ENCODE results near the gene GCK.

Gene GCK

DNA sequence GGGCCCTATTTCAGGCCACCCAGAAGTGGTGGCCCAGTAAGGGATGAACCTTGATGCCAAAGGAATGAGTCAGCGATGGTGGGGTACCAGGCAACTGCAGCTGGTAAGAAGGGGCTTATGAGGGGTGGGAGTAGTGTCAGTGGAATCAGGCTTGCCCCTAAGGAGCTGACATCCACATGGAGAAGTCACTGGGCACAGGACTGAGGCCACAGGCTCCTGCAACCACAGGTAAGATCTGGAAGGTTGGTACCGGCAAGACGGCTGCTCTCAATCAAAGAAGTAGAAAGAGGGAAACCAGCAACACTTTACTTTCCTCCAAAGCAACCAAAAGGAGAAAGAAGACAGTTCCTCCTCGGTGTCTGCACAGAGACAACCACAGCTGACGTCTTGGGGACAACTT, 2.5 kb downstream of the GCK start:
- Histone ChIP-seq H3K27me3 (replicated peaks) (no peaks in the 10 kb centered on the region), H3K36me3 (replicated peaks) (no peaks in the 10 kb centered on the region), H3K4me3 (ENCODE audit: low read depth, low read length) (no peak overlapping the region), H3K27ac (no peak overlapping the region)
- TF ChIP-seq, protein P1, sequence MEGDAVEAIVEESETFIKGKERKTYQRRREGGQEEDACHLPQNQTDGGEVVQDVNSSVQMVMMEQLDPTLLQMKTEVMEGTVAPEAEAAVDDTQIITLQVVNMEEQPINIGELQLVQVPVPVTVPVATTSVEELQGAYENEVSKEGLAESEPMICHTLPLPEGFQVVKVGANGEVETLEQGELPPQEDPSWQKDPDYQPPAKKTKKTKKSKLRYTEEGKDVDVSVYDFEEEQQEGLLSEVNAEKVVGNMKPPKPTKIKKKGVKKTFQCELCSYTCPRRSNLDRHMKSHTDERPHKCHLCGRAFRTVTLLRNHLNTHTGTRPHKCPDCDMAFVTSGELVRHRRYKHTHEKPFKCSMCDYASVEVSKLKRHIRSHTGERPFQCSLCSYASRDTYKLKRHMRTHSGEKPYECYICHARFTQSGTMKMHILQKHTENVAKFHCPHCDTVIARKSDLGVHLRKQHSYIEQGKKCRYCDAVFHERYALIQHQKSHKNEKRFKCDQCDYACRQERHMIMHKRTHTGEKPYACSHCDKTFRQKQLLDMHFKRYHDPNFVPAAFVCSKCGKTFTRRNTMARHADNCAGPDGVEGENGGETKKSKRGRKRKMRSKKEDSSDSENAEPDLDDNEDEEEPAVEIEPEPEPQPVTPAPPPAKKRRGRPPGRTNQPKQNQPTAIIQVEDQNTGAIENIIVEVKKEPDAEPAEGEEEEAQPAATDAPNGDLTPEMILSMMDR (IDR thresholded peaks at IDR 0.05; ENCODE audit: low read depth, low read length, missing control alignments): no peak
- in situ Hi-C loops (cut with HindIII; ENCODE audit: low pct_ligation_motif_present, low sequenced_read_pairs): no loop called here
- DNase-seq: no peak

DNA sequence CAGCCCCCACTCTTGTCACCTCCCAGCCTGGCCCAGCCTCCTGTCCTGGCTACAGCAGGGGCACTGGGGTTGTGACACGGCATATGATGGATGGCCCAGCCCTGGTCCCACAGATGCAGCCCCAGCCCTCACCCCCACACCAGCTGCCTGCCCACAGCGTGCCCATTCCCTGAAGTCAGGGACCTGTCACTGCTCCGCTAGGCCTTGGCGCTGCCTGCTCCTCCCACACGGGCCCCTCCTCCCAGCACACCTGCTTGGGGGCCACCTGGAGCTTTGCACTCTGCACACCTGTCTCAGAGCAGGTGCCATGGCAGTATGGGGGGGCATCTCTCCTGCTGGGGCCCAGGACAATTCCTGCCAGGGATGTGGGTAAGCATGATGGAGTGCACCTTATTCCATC, 3.5 kb downstream of the GCK start:
- Histone ChIP-seq H3K27ac (no peak overlapping the region), H3K27me3 (replicated peaks) (no peaks in the 10 kb centered on the region), H3K4me3 (ENCODE audit: low read depth, low read length) (no peak overlapping the region), H3K36me3 (replicated peaks) (no peaks in the 10 kb centered on the region)
- DNase-seq: no peak
- TF ChIP-seq, protein P1 (IDR thresholded peaks at IDR 0.05; ENCODE audit: low read depth, low read length, missing control alignments): no peak
- in situ Hi-C loops (cut with HindIII; ENCODE audit: low pct_ligation_motif_present, low sequenced_read_pairs): no loop called here

DNA sequence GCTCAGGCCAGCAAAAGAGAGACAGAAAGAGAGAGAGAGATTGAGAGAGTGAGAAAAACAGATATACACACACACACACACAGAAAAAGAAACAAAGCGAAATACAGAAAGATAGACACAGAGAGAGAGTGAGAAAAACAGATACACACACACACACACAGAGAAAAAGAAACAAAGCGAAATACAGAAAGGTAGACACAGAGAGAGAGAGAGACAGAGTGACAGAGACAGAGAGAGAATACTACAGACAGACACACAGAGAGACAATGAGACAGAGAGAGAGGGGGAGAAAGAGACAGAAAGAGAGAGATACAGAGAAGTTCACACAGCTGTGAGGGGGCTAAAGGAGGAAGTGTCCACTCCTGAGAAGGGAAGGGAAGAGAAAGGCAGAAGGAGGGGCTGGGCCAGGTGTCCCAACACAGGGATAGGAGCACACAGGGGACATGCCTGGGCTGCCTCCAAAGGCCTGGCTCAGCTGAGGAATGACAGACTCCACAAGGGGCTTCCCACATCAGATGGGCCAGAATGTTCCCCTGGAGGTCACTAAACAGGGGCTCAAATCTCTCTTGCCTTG, 4.3 kb downstream of the GCK start:
- Histone ChIP-seq H3K4me3 (ENCODE audit: low read depth, low read length) (no peak overlapping the region), H3K27ac (no peak overlapping the region), H3K27me3 (replicated peaks) (no peaks in the 10 kb centered on the region), H3K36me3 (replicated peaks) (no peaks in the 10 kb centered on the region)
- no peak for DNase-seq
- in situ Hi-C loops (cut with HindIII; ENCODE audit: low pct_ligation_motif_present, low sequenced_read_pairs): no loop called here
- TF ChIP-seq, protein P1 (IDR thresholded peaks at IDR 0.05; ENCODE audit: low read depth, low read length, missing control alignments): no peak

DNA sequence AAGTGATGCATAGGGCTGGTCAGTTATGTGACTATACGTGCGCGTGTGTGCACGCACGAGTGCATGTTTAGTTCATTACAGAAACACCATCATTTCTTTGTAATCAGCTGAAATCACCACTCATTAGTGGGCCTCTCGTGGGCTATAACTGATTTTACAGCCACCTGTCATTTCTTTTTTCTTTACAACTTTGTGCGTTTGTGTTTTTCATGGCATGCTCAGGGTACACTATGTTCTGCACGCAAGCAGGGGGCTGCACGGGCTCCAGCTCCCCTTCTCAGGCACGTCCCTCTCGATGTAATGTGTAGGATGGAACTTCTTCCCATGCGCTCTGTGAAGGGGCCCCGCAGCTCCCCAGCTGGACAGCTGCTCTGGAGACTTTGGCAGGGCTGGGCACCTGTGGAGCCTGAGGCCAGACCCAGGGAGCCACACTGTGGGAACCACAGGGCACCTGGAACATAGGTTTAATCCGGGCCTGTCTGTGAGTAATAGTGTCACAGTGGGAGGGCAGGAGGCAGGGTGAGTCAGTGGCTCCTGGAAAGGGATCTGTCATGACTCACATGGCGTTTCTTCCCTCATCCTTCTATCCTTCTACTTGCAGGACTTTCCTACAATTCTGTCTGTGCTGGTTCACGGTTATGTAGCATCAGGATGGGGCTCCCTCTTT, 4.9 kb downstream of the GCK start:
- in situ Hi-C loops (cut with HindIII; ENCODE audit: low pct_ligation_motif_present, low sequenced_read_pairs): no loop called here
- no peaks in the 10 kb centered on the region for H3K36me3 ChIP-seq (replicated peaks)
- H3K27me3 ChIP-seq (replicated peaks): no peaks in the 10 kb centered on the region
- no peak overlapping the region for H3K4me3 ChIP-seq (ENCODE audit: low read depth, low read length)
- TF ChIP-seq, protein P1 (IDR thresholded peaks at IDR 0.05; ENCODE audit: low read depth, low read length, missing control alignments): no peak
- DNase-seq: peak; percentile 85
- H3K27ac ChIP-seq: no peak overlapping the region

DNA sequence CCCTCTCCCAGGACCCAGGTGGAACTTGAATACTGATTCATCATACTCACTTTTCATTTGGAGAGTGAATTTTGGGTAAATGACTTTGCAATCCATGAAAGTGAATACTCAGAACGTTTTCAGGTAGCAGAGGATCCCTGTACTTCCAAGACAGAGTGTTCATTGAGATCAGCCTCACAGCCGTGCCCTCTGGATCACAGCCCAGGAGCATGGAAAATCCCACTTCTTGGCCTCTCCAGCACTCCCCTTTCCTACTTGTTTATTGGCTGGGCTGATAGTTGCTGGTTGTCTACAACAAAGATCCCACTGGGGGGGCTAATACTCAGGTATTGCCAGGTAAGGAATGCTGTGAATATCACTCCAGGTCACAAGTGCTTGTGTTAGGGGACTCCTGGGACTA, 5.9 kb downstream of the GCK start:
- no peak overlapping the region for H3K4me3 ChIP-seq (ENCODE audit: low read depth, low read length)
- TF ChIP-seq, protein P1 (IDR thresholded peaks at IDR 0.05; ENCODE audit: low read depth, low read length, missing control alignments): no peak
- H3K27ac ChIP-seq: no peak overlapping the region
- DNase-seq: no peak
- no peaks in the 10 kb centered on the region for H3K27me3 ChIP-seq (replicated peaks)
- in situ Hi-C loops (cut with HindIII; ENCODE audit: low pct_ligation_motif_present, low sequenced_read_pairs): no loop called here
- no peaks in the 10 kb centered on the region for H3K36me3 ChIP-seq (replicated peaks)

DNA sequence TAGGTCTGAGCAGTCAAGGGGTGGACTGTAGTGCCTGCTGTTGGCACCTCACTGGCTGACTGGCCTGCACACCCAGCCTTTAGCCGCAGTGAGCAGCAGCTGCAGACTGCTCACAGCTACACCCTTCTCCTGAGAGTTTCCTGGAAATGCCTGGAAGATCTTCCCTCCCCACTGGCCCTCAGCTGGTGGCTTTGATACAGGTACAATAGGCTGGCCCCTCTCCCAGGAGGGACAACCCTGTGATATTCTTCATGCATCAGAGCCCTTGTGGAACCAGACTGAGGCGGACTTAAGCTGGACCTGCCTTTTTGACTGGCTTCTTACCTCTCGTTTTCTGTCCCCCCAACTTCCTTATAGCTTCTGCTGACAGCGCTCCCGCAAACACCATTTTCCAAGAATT, 6.4 kb downstream of the GCK start:
- Histone ChIP-seq H3K4me3 (ENCODE audit: low read depth, low read length) (no peak overlapping the region), H3K27ac (no peak overlapping the region), H3K36me3 (replicated peaks) (no peaks in the 10 kb centered on the region), H3K27me3 (replicated peaks) (no peaks in the 10 kb centered on the region)
- DNase-seq: no peak
- TF ChIP-seq, protein P1 (IDR thresholded peaks at IDR 0.05; ENCODE audit: low read depth, low read length, missing control alignments): no peak
- in situ Hi-C loops (cut with HindIII; ENCODE audit: low pct_ligation_motif_present, low sequenced_read_pairs): no loop called here

All from brain microvascular endothelial cell (primary cell).